Natural killer cell treated with Interleukin-12 subunit alpha and Interleukin-12 subunit beta and Interleukin-15 and Interleukin-18, amount 100 ng/mL, for 72 hours (primary cell): Measurements from ENCODE around the gene SLC6A16. TPM values are rescaled to one million over a fixed set of nuclear protein-coding genes. Genes with fewer than 3 reads are reported as not detected.
A peak's percentile ranks its signal among the peaks of the same experiment; 100 is the strongest.
"Not testable (repeated sequence)": the region's sequence is repeated elsewhere in the genome, so short reads cannot be mapped to it uniquely, and the experiment has no call there.

Experiments used
- ATAC-seq, 2 donors: fragments of 150-1000 bp; cut with Tn5 transposase in 1 of 2; sonication (Bioruptor Pico), chemical (Tn5 transposase) in 1 of 2; 2 replicates each; pipeline ENCODE4 v1.10.0; 2021
- DNase-seq: peaks from one replicate; pipeline ENCODE4 v3.0.0; 2022; ENCODE audit warnings: low spot score
- H3K27ac Mint-ChIP-seq, 2 donors: 1 replicate in 1 of 2; 2 replicates in 1 of 2; pipeline ENCODE4 v1.8.0; 2022; ENCODE audit warnings: mixed read lengths in 2 of 2, mild to moderate bottlenecking in 1 of 2, moderate library complexity in 1 of 2
- H3K27me3 Mint-ChIP-seq, 2 donors: 1 replicate in 1 of 2; 2 replicates in 1 of 2; pipeline ENCODE4 v1.8.0; 2022; ENCODE audit warnings: mixed read lengths in 2 of 2
- H3K36me3 Mint-ChIP-seq: one replicate; pipeline ENCODE4 v1.8.0; 2022; ENCODE audit warnings: mixed read lengths
- H3K4me1 Mint-ChIP-seq, 2 donors: 1 replicate in 1 of 2; 2 replicates in 1 of 2; pipeline ENCODE4 v1.8.0; 2022; ENCODE audit warnings: low read depth in 2 of 2, mixed read lengths in 2 of 2, mild to moderate bottlenecking in 1 of 2
- H3K4me3 Mint-ChIP-seq: one replicate; pipeline ENCODE4 v1.8.0; 2022; ENCODE audit warnings: mixed read lengths
- H3K9me3 Mint-ChIP-seq: 2 replicates; pipeline ENCODE4 v1.8.0; 2022; ENCODE audit warnings: mixed read lengths
- total RNA-seq, 2 donors: library from RNA; stranded (reverse); gene quantifications; one replicate each; pipeline ENCODE4 v1.2.3, GENCODE V29; 2022

The SLC6A16 gene
- total RNA-seq, 2 donors from 2014 or later = 4.2 to 5.3 TPM

- ATAC-seq (no peak), DNase-seq (no peak)
- H3K4me1 Mint-ChIP-seq = peaks cover 0 to 1% of the 10 kb centered on the region in 2 donors
- no peaks in the 10 kb centered on the region for H3K27me3 Mint-ChIP-seq
- no peaks in the 10 kb centered on the region for H3K9me3 Mint-ChIP-seq
- no peak overlapping the region for H3K4me3 Mint-ChIP-seq
- H3K36me3 Mint-ChIP-seq = no peaks in the 10 kb centered on the region
- H3K27ac Mint-ChIP-seq = no peak overlapping the region
These were observed 29.6 kb downstream of the SLC6A16 start for GRCh38 chr19:49295208-49295880.

- no peak for ATAC-seq
- no peak overlapping the region for H3K27ac Mint-ChIP-seq
- H3K36me3 Mint-ChIP-seq = no peaks in the 10 kb centered on the region
- no peaks in the 10 kb centered on the region for H3K27me3 Mint-ChIP-seq
- no peak for DNase-seq
- H3K9me3 Mint-ChIP-seq = no peaks in the 10 kb centered on the region
- no peaks in the 10 kb centered on the region for H3K4me1 Mint-ChIP-seq
- H3K4me3 Mint-ChIP-seq = no peak overlapping the region
These were observed 30.6 kb downstream of the SLC6A16 start for GRCh38 chr19:49294401-49294800.

GRCh38 chr19:49290517-49290916 is 34.5 kb downstream of the SLC6A16 start:
- H3K36me3 Mint-ChIP-seq = no peaks in the 10 kb centered on the region
- H3K9me3 Mint-ChIP-seq = no peaks in the 10 kb centered on the region
- no peaks in the 10 kb centered on the region for H3K4me1 Mint-ChIP-seq
- H3K27ac Mint-ChIP-seq = no peak overlapping the region
- no peak for DNase-seq
- no peaks in the 10 kb centered on the region for H3K27me3 Mint-ChIP-seq
- no peak for ATAC-seq
- no peak overlapping the region for H3K4me3 Mint-ChIP-seq

GRCh38 chr19:49289286-49289685 is 35.7 kb downstream of the SLC6A16 start:
- H3K4me1 Mint-ChIP-seq, H3K36me3 Mint-ChIP-seq, H3K4me3 Mint-ChIP-seq, ATAC-seq, H3K27ac Mint-ChIP-seq, H3K9me3 Mint-ChIP-seq, DNase-seq, H3K27me3 Mint-ChIP-seq: not testable (repeated sequence)

- H3K4me1 Mint-ChIP-seq, H3K4me3 Mint-ChIP-seq, ATAC-seq, H3K9me3 Mint-ChIP-seq, DNase-seq, H3K27ac Mint-ChIP-seq, H3K36me3 Mint-ChIP-seq, H3K27me3 Mint-ChIP-seq: not testable (repeated sequence)
These were observed 36.8 kb downstream of the SLC6A16 start for GRCh38 chr19:49288205-49288604.

- Mint-ChIP-seq H3K27ac (no peak overlapping the region), H3K4me3 (no peak overlapping the region), H3K27me3 (peaks cover 0 to 4% of the 10 kb centered on the region in 2 donors), H3K4me1 (no peaks in the 10 kb centered on the region), H3K9me3 (no peaks in the 10 kb centered on the region), H3K36me3 (no peaks in the 10 kb centered on the region)
- DNase-seq (no peak), ATAC-seq (no peak)
These were observed 37.7 kb downstream of the SLC6A16 start for GRCh38 chr19:49287141-49287770.

- no peak overlapping the region for H3K4me3 Mint-ChIP-seq
- no peak overlapping the region for H3K27ac Mint-ChIP-seq
- DNase-seq (no peak), ATAC-seq (no peak)
- no peaks in the 10 kb centered on the region for H3K36me3 Mint-ChIP-seq
- peaks cover 0 to 4% of the 10 kb centered on the region in 2 donors for H3K27me3 Mint-ChIP-seq
- no peaks in the 10 kb centered on the region for H3K9me3 Mint-ChIP-seq
- H3K4me1 Mint-ChIP-seq = no peaks in the 10 kb centered on the region
These were observed 42.8 kb downstream of the SLC6A16 start for GRCh38 chr19:49282184-49282583.

- Mint-ChIP-seq H3K4me3 (no peak overlapping the region), H3K36me3 (no peaks in the 10 kb centered on the region), H3K9me3 (no peaks in the 10 kb centered on the region), H3K27ac (no peak overlapping the region), H3K27me3 (peaks cover 15 to 23% of the 10 kb centered on the region in 2 donors), H3K4me1 (no peaks in the 10 kb centered on the region)
- ATAC-seq = no peak
- no peak for DNase-seq
These were observed 52.8 kb downstream of the SLC6A16 start for GRCh38 chr19:49272204-49272603.

GRCh38 chr19:49271080-49271753 is 53.8 kb downstream of the SLC6A16 start:
- Mint-ChIP-seq H3K36me3 (no peaks in the 10 kb centered on the region), H3K4me3 (no peak overlapping the region), H3K9me3 (no peaks in the 10 kb centered on the region), H3K27me3 (peaks cover 15 to 23% of the 10 kb centered on the region in 2 donors), H3K4me1 (peaks cover 0 to 9% of the 10 kb centered on the region in 2 donors), H3K27ac (no peak overlapping the region)
- ATAC-seq = no peak
- no peak for DNase-seq

- H3K27ac Mint-ChIP-seq, H3K4me3 Mint-ChIP-seq, H3K4me1 Mint-ChIP-seq, H3K9me3 Mint-ChIP-seq, H3K36me3 Mint-ChIP-seq, ATAC-seq: not testable (repeated sequence)
- peak; percentile 69 for DNase-seq
- peaks cover 12 to 34% of the 10 kb centered on the region in 2 donors for H3K27me3 Mint-ChIP-seq
These were observed 58.6 kb downstream of the SLC6A16 start for GRCh38 chr19:49266409-49266808.

- no peak overlapping the region for H3K27ac Mint-ChIP-seq
- peaks cover 3% of the 10 kb centered on the region for H3K9me3 Mint-ChIP-seq
- no peak overlapping the region for H3K4me3 Mint-ChIP-seq
- ATAC-seq (no peak), DNase-seq (no peak)
- peaks cover 10% of the 10 kb centered on the region for H3K36me3 Mint-ChIP-seq
- H3K27me3 Mint-ChIP-seq = peaks cover 14 to 40% of the 10 kb centered on the region in 2 donors
- peaks cover 0 to 9% of the 10 kb centered on the region in 2 donors for H3K4me1 Mint-ChIP-seq
These were observed 60.7 kb downstream of the SLC6A16 start for GRCh38 chr19:49264258-49264657.

GRCh38 chr19:49261602-49262001 is 63.4 kb downstream of the SLC6A16 start:
- ATAC-seq (no peak), DNase-seq (no peak)
- peaks cover 20 to 51% of the 10 kb centered on the region in 2 donors for H3K27me3 Mint-ChIP-seq
- no peak overlapping the region for H3K4me3 Mint-ChIP-seq
- no peak overlapping the region for H3K27ac Mint-ChIP-seq
- H3K4me1 Mint-ChIP-seq = peaks cover 0 to 4% of the 10 kb centered on the region in 2 donors
- H3K9me3 Mint-ChIP-seq = peaks cover 8% of the 10 kb centered on the region
- H3K36me3 Mint-ChIP-seq = peaks cover 25% of the 10 kb centered on the region

GRCh38 chr19:49256691-49257090 is 68.3 kb downstream of the SLC6A16 start:
- peaks cover 25% of the 10 kb centered on the region for H3K36me3 Mint-ChIP-seq
- H3K4me3 Mint-ChIP-seq = no peak overlapping the region
- no peak overlapping the region for H3K27ac Mint-ChIP-seq
- no peak for DNase-seq
- no peak for ATAC-seq
- peaks cover 25 to 50% of the 10 kb centered on the region in 2 donors for H3K27me3 Mint-ChIP-seq
- no peaks in the 10 kb centered on the region for H3K4me1 Mint-ChIP-seq
- peaks cover 8% of the 10 kb centered on the region for H3K9me3 Mint-ChIP-seq

GRCh38 chr19:49255674-49256073 is 69.3 kb downstream of the SLC6A16 start:
- peaks cover 25% of the 10 kb centered on the region for H3K36me3 Mint-ChIP-seq
- H3K27ac Mint-ChIP-seq = no peak overlapping the region
- H3K4me1 Mint-ChIP-seq = no peaks in the 10 kb centered on the region
- ATAC-seq (no peak), DNase-seq (no peak)
- no peak overlapping the region for H3K4me3 Mint-ChIP-seq
- peaks cover 27 to 47% of the 10 kb centered on the region in 2 donors for H3K27me3 Mint-ChIP-seq
- peaks cover 8% of the 10 kb centered on the region for H3K9me3 Mint-ChIP-seq
